ENCODE data around the gene JAZF1.

Gene JAZF1

DNA sequence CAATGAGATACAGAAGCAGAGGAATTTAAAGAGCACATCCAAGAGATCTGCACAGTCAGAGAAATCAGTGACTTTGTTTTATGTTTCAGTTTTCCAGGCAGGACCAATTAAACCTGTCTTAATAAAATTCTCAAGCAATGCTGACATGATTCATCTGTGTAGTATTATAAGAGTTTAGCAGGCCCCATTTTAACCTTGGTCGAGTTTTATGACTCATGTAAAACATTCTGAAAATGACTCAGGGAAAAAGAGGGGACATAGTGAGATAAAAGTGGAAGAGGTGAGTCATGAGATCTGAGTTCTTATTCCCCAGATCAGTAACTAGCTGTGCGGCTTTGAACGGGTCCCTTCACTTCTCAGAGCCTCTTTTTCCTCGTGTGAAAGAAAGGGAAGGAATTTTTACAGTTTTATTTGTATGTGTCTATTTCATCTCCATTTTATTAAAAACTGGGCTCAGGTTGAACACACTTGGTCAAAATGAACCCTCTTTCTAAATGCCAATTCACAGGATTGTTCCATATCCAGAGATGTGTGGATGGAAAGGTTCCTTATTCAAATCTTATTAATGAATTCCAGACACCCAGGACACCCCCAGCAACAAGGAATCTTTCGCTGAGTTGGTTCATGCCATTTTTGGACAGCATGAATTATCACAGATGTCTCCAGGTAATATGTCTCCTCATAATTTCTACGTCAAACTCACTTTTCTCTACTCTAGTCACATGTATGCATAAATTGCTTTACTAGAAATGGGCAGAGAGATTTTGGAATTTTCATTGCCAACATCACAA lies 143.2 kb downstream of the JAZF1 start:
- TF ChIP-seq, protein P1, sequence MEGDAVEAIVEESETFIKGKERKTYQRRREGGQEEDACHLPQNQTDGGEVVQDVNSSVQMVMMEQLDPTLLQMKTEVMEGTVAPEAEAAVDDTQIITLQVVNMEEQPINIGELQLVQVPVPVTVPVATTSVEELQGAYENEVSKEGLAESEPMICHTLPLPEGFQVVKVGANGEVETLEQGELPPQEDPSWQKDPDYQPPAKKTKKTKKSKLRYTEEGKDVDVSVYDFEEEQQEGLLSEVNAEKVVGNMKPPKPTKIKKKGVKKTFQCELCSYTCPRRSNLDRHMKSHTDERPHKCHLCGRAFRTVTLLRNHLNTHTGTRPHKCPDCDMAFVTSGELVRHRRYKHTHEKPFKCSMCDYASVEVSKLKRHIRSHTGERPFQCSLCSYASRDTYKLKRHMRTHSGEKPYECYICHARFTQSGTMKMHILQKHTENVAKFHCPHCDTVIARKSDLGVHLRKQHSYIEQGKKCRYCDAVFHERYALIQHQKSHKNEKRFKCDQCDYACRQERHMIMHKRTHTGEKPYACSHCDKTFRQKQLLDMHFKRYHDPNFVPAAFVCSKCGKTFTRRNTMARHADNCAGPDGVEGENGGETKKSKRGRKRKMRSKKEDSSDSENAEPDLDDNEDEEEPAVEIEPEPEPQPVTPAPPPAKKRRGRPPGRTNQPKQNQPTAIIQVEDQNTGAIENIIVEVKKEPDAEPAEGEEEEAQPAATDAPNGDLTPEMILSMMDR (IDR thresholded peaks at IDR 0.05) = no peak
- TF ChIP-seq ZFX (IDR thresholded peaks at IDR 0.05; ENCODE audit: borderline replicate concordance) = no peak
- no peak overlapping the region for H3K27ac ChIP-seq

DNA sequence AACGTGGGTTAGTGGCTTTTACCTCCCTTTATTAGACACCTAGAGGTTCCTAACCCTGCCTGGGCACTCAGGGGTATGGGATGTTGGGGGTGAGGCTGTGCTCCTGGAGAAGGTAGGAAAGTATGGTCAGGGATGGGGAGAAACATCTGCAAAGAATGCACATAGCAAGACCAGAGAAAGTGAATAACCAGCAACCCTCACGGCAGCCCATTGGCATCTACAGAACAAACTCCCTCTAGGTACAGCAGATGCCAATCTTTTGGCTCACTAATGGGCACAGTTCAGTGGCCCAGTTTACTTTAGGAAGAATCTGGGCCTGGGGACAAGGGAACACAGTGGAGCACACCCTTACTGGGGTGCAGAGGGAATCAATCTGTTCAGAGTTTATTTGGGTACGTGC lies 143.9 kb downstream of the JAZF1 start:
- TF ChIP-seq, protein P1 (IDR thresholded peaks at IDR 0.05) = no peak
- no peak for TF ChIP-seq ZFX (IDR thresholded peaks at IDR 0.05; ENCODE audit: borderline replicate concordance)
- H3K27ac ChIP-seq = no peak overlapping the region

DNA sequence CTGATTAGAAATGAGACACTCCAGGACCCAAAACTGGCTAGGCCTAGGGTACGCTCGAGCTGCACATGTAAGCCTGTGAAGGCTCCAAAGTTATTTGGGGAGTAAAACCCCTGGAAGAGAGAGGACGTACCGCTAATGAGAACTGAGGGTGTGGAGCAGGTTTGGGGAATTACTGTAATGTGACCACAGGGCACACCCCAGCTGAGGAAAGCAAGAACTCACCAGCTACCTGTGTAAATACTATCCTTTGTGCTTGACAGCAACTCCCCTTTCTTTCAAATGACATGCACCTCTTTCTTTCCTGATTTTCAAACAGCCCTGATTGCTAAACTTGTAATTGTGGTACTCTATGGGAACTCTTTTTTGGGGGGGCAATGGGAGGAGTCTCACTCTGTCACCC lies 147.2 kb downstream of the JAZF1 start:
- H3K27ac ChIP-seq = no peak overlapping the region
- TF ChIP-seq, protein P1 (IDR thresholded peaks at IDR 0.05) = no peak
- no peak for TF ChIP-seq ZFX (IDR thresholded peaks at IDR 0.05; ENCODE audit: borderline replicate concordance)

DNA sequence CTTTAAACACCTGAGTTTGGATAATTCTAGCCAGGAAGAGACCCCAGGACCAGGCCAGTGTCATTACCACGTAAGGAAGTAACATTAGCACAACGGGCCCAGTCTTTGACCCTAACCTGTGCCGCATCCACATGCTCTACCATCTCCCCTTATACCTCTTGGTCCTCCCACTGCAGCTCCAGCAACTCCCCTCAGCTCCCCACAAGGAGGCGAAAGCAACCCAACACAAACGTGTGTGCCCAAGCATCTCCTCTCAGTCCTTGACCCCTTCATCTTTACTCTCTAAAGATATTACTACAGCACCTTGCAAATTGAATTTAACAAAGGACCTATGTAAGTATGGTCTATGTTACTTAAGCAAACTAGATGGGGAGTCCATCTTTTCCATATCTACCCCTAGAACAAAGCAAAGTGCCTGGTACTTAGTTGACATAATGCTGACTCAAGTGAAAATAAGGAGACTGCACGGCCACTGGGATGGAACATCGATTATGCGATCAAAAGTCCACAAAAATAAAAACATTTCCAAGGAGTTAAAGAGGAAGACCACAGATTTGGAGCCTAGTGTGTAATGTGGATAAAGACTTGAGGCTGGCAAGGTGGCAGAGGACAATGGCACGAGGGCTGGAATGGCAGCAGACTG lies 147.7 kb downstream of the JAZF1 start:
- TF ChIP-seq ZFX (IDR thresholded peaks at IDR 0.05; ENCODE audit: borderline replicate concordance) = no peak
- TF ChIP-seq, protein P1 (IDR thresholded peaks at IDR 0.05) = no peak
- H3K27ac ChIP-seq = no peak overlapping the region

DNA sequence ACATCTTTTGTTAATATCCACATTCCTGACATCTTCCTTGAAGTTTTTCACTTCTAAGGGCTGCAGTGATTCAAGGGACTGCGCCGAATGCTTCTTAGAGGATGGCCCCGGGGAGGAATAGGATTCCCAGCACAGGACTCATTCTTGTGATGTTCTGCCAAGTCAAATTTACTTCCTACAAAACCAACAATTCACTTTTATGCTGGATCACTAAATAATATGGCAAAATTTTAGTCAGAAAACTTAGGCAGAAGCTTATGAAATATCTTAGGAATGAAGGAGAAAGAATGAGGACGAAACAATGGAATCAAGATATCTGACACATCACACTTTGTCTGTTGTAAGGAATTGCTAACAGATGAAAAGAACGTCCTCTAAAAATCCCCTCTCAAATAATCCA lies 151.5 kb downstream of the JAZF1 start:
- TF ChIP-seq ZFX (IDR thresholded peaks at IDR 0.05; ENCODE audit: borderline replicate concordance) = no peak
- TF ChIP-seq, protein P1 (IDR thresholded peaks at IDR 0.05) = no peak
- no peak overlapping the region for H3K27ac ChIP-seq

DNA sequence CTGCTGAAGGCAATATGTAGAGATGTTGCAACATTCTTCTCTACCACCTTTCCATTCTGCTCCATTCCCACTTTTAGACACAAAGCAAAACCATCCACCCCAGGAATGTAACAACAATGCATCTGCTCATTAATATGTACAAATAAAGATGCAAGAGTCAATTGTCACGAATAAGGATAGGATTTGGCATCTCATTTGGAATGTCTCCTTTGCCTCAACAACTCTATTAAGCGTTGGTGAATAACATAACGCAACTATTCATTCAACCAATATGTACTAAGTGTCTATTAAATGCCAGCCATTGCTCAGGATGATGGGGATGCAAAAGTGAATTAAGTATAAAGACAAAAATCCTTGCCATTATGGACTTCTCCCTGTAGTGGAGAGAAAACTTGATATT lies 152.1 kb downstream of the JAZF1 start:
- no peak overlapping the region for H3K27ac ChIP-seq
- TF ChIP-seq, protein P1 (IDR thresholded peaks at IDR 0.05) = no peak

DNA sequence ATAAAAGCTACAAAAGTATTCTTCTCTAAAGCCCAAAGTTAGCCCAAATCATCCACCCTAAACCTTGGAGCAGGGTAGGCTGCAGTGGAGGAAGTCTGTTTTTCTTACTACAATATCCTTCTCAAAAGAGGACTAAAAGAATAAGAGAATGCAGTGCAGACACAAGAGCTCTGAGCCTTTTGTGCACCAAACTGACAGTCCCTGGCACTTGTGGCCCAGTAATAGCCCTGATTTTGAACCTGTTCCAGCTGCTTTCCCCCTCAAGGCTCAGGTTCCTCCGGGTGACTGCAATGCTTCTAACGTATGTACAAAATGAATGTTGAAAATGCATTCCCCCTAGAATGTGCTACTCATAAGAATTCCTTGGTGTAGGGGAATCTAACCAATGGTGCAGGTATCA lies 154.4 kb downstream of the JAZF1 start:
- H3K27ac ChIP-seq = no peak overlapping the region
- no peak for TF ChIP-seq ZFX (IDR thresholded peaks at IDR 0.05; ENCODE audit: borderline replicate concordance)
- TF ChIP-seq, protein P1 (IDR thresholded peaks at IDR 0.05) = no peak

All from 22Rv1 (cell line).